K562 (cell line): Measurements from ENCODE around the gene KIF3A.

ENCODE experiments used
- MYBL2 ChIP-seq, 2 experiments: fragments of 450-650 bp in 1 of 2; sonication (generic) in 1 of 2; formaldehyde crosslinking in 1 of 2; IDR thresholded peaks; 2 replicates each; pipeline versions ENCODE4 v1.6.1 to v1.8.1; 2017 to 2022; ENCODE audit warnings: borderline replicate concordance in 1 of 2, inconsistent platforms in 1 of 2, low read depth in 1 of 2, mild to moderate bottlenecking in 1 of 2, missing genetic modification reagents in 1 of 2, moderate library complexity in 1 of 2
- POLR2G ChIP-seq: fragments of 200-400 bp; formaldehyde crosslinking; IDR thresholded peaks from 2 replicates; pipeline ENCODE4 v1.6.1; 2017; ENCODE audit warnings: low read depth, mild to moderate bottlenecking, antibody characterized with exemption, low read length, moderate library complexity
- ZZZ3 ChIP-seq: fragments of 450-650 bp; IDR thresholded peaks from 2 replicates; pipeline ENCODE4 v1.6.1; 2016; ENCODE audit warnings: antibody characterized with exemption, mild to moderate bottlenecking, moderate library complexity
- TF ChIP-seq, protein P1 (sequence below), 3 experiments: IDR thresholded peaks in 2 of 3; conservative IDR thresholded peaks in 1 of 3; 2 replicates each; pipeline ENCODE4 v1.5.1; 2011 to 2012; ENCODE audit warnings: low read length in 3 of 3, mild to moderate bottlenecking in 3 of 3, control low read depth in 2 of 3, improper control_type of control experiment in 1 of 3, inconsistent platforms in 1 of 3, low read depth in 1 of 3, mixed read lengths in 1 of 3, moderate library complexity in 1 of 3; ENCODE audit not compliant: insufficient read depth in 2 of 3
- TF ChIP-seq, protein P2 (sequence below): fragments of 450-650 bp; IDR thresholded peaks from 2 replicates; pipeline ENCODE4 v1.6.1; 2016; ENCODE audit warnings: missing biosample characterization, missing genetic modification characterization

DNA sequence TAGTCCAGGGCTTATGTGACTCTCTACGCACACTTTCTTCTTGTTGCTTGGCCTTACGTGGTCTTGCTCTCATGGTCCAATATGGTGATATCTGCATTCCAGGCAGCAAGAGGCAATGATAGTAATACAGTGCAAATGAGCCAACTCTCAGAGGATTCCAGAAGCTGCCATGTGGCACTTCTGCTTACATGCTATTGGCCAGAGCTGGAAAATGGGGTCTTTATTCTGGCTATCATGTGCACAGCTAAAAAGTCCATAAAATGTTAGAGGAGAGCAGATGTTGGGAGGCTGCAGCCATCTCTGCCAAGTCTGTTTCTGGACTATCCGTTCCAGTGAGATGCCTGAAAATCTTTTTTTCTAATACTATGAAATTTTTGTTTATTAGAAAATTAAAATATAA, 42.6 kb upstream of the KIF3A start:
- TF ChIP-seq, protein P1, sequence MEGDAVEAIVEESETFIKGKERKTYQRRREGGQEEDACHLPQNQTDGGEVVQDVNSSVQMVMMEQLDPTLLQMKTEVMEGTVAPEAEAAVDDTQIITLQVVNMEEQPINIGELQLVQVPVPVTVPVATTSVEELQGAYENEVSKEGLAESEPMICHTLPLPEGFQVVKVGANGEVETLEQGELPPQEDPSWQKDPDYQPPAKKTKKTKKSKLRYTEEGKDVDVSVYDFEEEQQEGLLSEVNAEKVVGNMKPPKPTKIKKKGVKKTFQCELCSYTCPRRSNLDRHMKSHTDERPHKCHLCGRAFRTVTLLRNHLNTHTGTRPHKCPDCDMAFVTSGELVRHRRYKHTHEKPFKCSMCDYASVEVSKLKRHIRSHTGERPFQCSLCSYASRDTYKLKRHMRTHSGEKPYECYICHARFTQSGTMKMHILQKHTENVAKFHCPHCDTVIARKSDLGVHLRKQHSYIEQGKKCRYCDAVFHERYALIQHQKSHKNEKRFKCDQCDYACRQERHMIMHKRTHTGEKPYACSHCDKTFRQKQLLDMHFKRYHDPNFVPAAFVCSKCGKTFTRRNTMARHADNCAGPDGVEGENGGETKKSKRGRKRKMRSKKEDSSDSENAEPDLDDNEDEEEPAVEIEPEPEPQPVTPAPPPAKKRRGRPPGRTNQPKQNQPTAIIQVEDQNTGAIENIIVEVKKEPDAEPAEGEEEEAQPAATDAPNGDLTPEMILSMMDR (IDR thresholded peaks at IDR 0.05 in 2 of 3, conservative IDR thresholded peaks at IDR 0.05 in 1 of 3; ENCODE audit: insufficient read depth in 2 of 3, low read depth in 1 of 3, low read length in 3 of 3) = no peak
- TF ChIP-seq MYBL2 (IDR thresholded peaks at IDR 0.05; ENCODE audit: low read depth) (no peak), MYBL2 (CRISPR knock-in tag; IDR thresholded peaks at IDR 0.05; ENCODE audit: borderline replicate concordance) (no peak), POLR2G (no peak), ZZZ3 (no peak)
- TF ChIP-seq, protein P2, sequence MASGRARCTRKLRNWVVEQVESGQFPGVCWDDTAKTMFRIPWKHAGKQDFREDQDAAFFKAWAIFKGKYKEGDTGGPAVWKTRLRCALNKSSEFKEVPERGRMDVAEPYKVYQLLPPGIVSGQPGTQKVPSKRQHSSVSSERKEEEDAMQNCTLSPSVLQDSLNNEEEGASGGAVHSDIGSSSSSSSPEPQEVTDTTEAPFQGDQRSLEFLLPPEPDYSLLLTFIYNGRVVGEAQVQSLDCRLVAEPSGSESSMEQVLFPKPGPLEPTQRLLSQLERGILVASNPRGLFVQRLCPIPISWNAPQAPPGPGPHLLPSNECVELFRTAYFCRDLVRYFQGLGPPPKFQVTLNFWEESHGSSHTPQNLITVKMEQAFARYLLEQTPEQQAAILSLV (tag) = no peak
